ENCODE measurements around the gene EXTL1. TPM values are rescaled to one million over a fixed set of nuclear protein-coding genes. Genes with fewer than 3 reads are reported as not detected.

EXTL1 gene
- total RNA-seq, 1 donor from 2014 or later: 0.85 TPM

GRCh38 chr1:26045722-26046245, 24.2 kb downstream of the EXTL1 start, which contains the start of gene SLC30A2:
Gene SLC30A2 (minus strand): TSS chr1:26046118. CDS start chr1:26045896, 222 bp downstream.
- no peak for DNase-seq (ENCODE audit: low spot score in 2 of 2)
- H3K4me1 ChIP-seq: no peaks in the 10 kb centered on the region
- peak within 1 kb of the TSS; percentile 21 to 36 for H3K4me3 ChIP-seq
- no peak for TF ChIP-seq CTCF (IDR thresholded peaks at IDR 0.05)
- H3K9me3 ChIP-seq: no peaks in the 10 kb centered on the region
- intact Hi-C loops (cut with DNase I): no loop called here
- H3K36me3 ChIP-seq: no peaks in the 10 kb centered on the region
- peaks cover 18% of the 10 kb centered on the region for H3K27me3 ChIP-seq
- no peak within 1 kb of the TSS for H3K27ac ChIP-seq

DNA sequence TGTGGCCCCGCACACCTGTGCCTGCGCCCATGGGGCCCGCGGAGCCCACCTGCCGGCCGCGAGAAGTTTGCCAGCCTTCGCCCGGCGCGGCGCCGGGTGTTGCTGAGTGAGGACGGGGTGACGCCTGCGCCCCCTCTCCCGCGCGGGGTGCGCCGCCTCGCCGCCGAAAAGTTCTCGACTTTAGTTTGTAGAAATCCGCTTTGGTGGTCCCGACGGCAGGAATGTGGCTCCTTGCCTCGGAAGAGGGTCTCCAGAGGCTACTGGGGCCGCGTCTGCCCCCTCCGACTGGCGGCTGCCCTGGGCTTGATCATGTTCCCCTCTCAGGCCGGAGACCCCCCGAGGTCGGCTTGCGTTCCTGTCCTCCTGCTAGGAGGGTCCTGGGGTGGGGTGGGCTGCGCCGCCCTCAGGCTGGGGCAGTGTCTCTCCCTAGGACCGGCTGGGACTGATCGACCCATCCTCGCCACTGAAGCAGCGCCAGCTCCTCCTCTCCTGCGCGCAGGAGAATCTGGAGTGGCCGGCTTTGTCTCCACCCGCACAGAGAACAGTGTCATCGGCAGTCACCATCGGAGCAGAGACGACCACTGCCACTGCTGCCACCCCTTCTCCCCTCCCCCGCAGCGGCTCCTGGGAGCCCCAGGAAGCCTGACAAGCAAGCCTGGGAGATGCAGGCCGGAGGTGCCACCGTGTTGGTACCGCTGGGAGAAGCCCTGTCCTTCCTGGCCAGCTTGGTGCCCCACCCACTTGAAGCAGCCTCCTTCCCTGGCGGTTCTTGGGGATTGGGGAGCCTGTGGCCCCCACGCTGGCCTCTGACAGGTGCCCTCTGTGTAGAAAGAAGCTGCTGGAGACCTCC, 24.9 kb downstream of the EXTL1 start:
- Histone ChIP-seq H3K9me3 (no peaks in the 10 kb centered on the region), H3K27ac (no peak overlapping the region), H3K4me1 (no peaks in the 10 kb centered on the region), H3K4me3 (peak overlapping the region; percentile 21 to 36), H3K27me3 (peaks cover 18% of the 10 kb centered on the region), H3K36me3 (no peaks in the 10 kb centered on the region)
- no peak for DNase-seq (ENCODE audit: low spot score in 2 of 2)
- intact Hi-C loops (cut with DNase I): no loop called here
- TF ChIP-seq CTCF (IDR thresholded peaks at IDR 0.05): no peak

DNA sequence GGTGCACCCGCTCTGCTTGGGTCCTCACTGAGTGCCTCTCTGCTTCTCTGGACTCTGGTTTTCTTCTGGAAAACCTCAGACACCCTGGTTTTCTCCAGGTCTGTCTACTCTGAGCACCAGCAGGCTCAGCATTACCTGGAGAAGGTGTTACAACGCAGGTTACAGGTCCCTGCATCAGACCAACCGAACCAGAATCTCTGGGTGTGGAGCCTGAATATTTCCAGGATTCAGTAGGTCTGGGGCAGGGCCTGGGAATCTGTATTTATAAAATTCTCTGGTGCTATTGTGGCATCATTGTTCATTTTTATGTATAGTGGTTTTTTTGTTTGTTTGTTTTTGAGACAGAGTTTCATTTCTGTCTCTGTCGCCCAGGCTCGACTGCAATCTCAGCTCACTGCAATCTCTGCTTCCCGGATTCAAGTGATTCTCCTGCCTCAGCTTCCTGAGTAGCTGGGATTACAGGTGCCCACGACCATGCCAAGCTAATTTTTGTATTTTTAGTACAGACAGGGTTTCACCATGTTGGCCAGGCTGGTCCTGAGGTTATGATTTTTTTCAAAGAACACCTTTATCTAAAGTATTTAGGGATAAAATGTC, 25.8 kb downstream of the EXTL1 start:
- intact Hi-C loops (cut with DNase I): no loop called here
- H3K9me3 ChIP-seq: no peaks in the 10 kb centered on the region
- H3K4me1 ChIP-seq: no peaks in the 10 kb centered on the region
- H3K27me3 ChIP-seq: peaks cover 18% of the 10 kb centered on the region
- no peak overlapping the region for H3K27ac ChIP-seq
- no peak overlapping the region for H3K4me3 ChIP-seq
- TF ChIP-seq CTCF (IDR thresholded peaks at IDR 0.05): no peak
- H3K36me3 ChIP-seq: no peaks in the 10 kb centered on the region
- no peak for DNase-seq (ENCODE audit: low spot score in 2 of 2)

- no peak for TF ChIP-seq CTCF (IDR thresholded peaks at IDR 0.05)
- no peaks in the 10 kb centered on the region for H3K4me1 ChIP-seq
- H3K27ac ChIP-seq: no peak overlapping the region
- no peaks in the 10 kb centered on the region for H3K9me3 ChIP-seq
- H3K4me3 ChIP-seq: no peak overlapping the region
- H3K27me3 ChIP-seq: peaks cover 14% of the 10 kb centered on the region
- DNase-seq (ENCODE audit: low spot score in 2 of 2): no peak
- intact Hi-C loops (cut with DNase I): no loop called here
- no peaks in the 10 kb centered on the region for H3K36me3 ChIP-seq
Observed at GRCh38 chr1:26049531-26050247, 28.1 kb downstream of the EXTL1 start.

GRCh38 chr1:26050248-26050640, 28.7 kb downstream of the EXTL1 start:
- TF ChIP-seq CTCF (IDR thresholded peaks at IDR 0.05): no peak
- H3K4me1 ChIP-seq: no peaks in the 10 kb centered on the region
- intact Hi-C loops (cut with DNase I): no loop called here
- no peak for DNase-seq (ENCODE audit: low spot score in 2 of 2)
- H3K27me3 ChIP-seq: peaks cover 11% of the 10 kb centered on the region
- no peaks in the 10 kb centered on the region for H3K9me3 ChIP-seq
- no peak overlapping the region for H3K4me3 ChIP-seq
- H3K27ac ChIP-seq: no peak overlapping the region
- no peaks in the 10 kb centered on the region for H3K36me3 ChIP-seq

Data from ascending aorta (tissue), 2 donors.